Prostate gland (tissue), 2 donors: ENCODE measurements around the gene TRDMT1.

Source experiments
- CTCF ChIP-seq, 4 experiments: fragments of 200-600 bp in 2 of 4; fragments of 450-650 bp in 2 of 4; sonication (generic) in 2 of 4; IDR thresholded peaks; 1 replicate in 3 of 4; 2 replicates in 1 of 4; pipeline ENCODE4 v1.5.1; 2016 to 2019; ENCODE audit warnings: antibody characterized with exemption in 4 of 4, mild to moderate bottlenecking in 2 of 4, moderate library complexity in 2 of 4
- POLR2A ChIP-seq: fragments of 450-650 bp; IDR thresholded peaks from one replicate; pipeline ENCODE4 v1.6.1; 2016; ENCODE audit warnings: antibody characterized with exemption, mild to moderate bottlenecking
- POLR2AphosphoS5 ChIP-seq: sonication (generic); formaldehyde crosslinking; IDR thresholded peaks from one replicate; pipeline ENCODE4 v1.6.1; 2017; ENCODE audit warnings: antibody characterized with exemption

GRCh38 chr10:17200001-17200911 lies 1.2 kb downstream of the TRDMT1 start:
- TF ChIP-seq CTCF (IDR thresholded peaks at IDR 0.05) (peak in 1 of 4 experiments; percentile 6), POLR2A (no peak), POLR2AphosphoS5 (no peak)
